Measurements from ENCODE around the gene OTOP3. TPM values are rescaled to one million over a fixed set of nuclear protein-coding genes. Genes with fewer than 3 reads are reported as not detected.

Gene OTOP3
- total RNA-seq, 1 donor from 2014 or later, result not detected

DNA sequence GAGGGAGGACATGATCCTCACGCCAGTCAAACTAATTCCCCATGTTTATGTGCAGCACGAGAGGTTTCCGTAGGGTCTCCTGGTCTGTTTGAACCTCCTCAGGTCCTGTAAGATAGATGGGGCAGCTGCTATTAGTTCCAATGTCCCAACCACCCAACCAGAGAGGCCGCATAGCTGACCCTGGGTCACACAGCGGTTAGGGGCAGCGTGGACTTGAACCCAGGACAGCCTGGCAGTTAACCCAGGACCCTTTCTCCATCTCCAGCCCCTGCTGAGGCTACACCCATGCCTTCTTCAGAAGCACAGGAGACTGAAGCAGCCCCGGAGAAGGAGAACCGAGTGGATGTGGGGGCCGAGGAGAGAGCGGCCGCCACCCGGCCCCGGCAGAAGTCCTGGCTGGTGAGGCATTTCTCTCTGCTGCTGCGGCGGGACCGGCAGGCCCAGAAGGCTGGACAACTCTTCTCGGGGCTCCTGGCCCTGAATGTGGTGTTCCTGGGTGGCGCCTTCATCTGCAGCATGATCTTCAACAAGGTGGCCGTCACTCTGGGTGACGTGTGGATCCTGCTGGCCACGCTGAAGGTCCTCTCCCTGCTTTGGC is 5.5 kb downstream of the OTOP3 start:
- DNase-seq, result no peak
- TF ChIP-seq, protein P1, sequence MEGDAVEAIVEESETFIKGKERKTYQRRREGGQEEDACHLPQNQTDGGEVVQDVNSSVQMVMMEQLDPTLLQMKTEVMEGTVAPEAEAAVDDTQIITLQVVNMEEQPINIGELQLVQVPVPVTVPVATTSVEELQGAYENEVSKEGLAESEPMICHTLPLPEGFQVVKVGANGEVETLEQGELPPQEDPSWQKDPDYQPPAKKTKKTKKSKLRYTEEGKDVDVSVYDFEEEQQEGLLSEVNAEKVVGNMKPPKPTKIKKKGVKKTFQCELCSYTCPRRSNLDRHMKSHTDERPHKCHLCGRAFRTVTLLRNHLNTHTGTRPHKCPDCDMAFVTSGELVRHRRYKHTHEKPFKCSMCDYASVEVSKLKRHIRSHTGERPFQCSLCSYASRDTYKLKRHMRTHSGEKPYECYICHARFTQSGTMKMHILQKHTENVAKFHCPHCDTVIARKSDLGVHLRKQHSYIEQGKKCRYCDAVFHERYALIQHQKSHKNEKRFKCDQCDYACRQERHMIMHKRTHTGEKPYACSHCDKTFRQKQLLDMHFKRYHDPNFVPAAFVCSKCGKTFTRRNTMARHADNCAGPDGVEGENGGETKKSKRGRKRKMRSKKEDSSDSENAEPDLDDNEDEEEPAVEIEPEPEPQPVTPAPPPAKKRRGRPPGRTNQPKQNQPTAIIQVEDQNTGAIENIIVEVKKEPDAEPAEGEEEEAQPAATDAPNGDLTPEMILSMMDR (IDR thresholded peaks at IDR 0.05; ENCODE audit: partially characterized antibody, unreplicated experiment), result no peak
- no peak overlapping the region for H3K4me3 Mint-ChIP-seq (ENCODE audit: unreplicated experiment)
- H3K36me3 Mint-ChIP-seq (ENCODE audit: unreplicated experiment), result no peaks in the 10 kb centered on the region
- peaks cover 30% of the 10 kb centered on the region for H3K27me3 Mint-ChIP-seq (ENCODE audit: unreplicated experiment)
- peaks cover 2% of the 10 kb centered on the region for H3K4me1 Mint-ChIP-seq (ENCODE audit: low read depth, unreplicated experiment)
- peaks cover 1% of the 10 kb centered on the region for H3K9me3 Mint-ChIP-seq (ENCODE audit: unreplicated experiment)
- no peak overlapping the region for H3K27ac Mint-ChIP-seq (ENCODE audit: unreplicated experiment)

GRCh38 chr17:74943808-74944522 is 8.3 kb downstream of the OTOP3 start:
- peaks cover 16% of the 10 kb centered on the region for H3K27me3 Mint-ChIP-seq (ENCODE audit: unreplicated experiment)
- H3K4me3 Mint-ChIP-seq (ENCODE audit: unreplicated experiment), result no peak overlapping the region
- no peak overlapping the region for H3K27ac Mint-ChIP-seq (ENCODE audit: unreplicated experiment)
- no peaks in the 10 kb centered on the region for H3K4me1 Mint-ChIP-seq (ENCODE audit: low read depth, unreplicated experiment)
- no peak for DNase-seq
- H3K9me3 Mint-ChIP-seq (ENCODE audit: unreplicated experiment), result peaks cover 1% of the 10 kb centered on the region
- TF ChIP-seq, protein P1 (IDR thresholded peaks at IDR 0.05; ENCODE audit: partially characterized antibody, unreplicated experiment), result no peak
- H3K36me3 Mint-ChIP-seq (ENCODE audit: unreplicated experiment), result no peaks in the 10 kb centered on the region

DNA sequence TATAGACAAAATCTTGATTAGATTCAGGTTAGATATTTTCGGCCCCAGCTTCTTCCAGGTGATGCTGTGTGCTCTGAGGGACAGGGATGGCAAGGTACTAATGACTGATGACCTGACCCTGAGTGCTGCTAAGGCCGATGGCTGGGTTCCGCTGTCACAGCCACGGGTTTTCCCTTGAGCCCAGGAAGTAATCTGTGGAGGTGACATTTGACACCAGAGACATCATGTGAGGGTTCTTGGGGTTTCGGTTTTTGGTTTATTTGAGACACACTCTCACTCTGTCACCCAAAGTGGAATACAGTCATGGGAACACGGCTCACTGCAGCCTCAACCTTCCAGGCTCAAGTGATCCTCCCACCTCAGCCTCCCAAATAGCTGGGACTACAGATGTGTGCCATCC is 9.8 kb downstream of the OTOP3 start:
- peaks cover 13% of the 10 kb centered on the region for H3K27me3 Mint-ChIP-seq (ENCODE audit: unreplicated experiment)
- no peaks in the 10 kb centered on the region for H3K4me1 Mint-ChIP-seq (ENCODE audit: low read depth, unreplicated experiment)
- H3K27ac Mint-ChIP-seq (ENCODE audit: unreplicated experiment), result no peak overlapping the region
- TF ChIP-seq, protein P1 (IDR thresholded peaks at IDR 0.05; ENCODE audit: partially characterized antibody, unreplicated experiment), result no peak
- DNase-seq, result no peak
- no peaks in the 10 kb centered on the region for H3K36me3 Mint-ChIP-seq (ENCODE audit: unreplicated experiment)
- H3K4me3 Mint-ChIP-seq (ENCODE audit: unreplicated experiment), result no peak overlapping the region
- H3K9me3 Mint-ChIP-seq (ENCODE audit: unreplicated experiment), result peaks cover 1% of the 10 kb centered on the region

DNA sequence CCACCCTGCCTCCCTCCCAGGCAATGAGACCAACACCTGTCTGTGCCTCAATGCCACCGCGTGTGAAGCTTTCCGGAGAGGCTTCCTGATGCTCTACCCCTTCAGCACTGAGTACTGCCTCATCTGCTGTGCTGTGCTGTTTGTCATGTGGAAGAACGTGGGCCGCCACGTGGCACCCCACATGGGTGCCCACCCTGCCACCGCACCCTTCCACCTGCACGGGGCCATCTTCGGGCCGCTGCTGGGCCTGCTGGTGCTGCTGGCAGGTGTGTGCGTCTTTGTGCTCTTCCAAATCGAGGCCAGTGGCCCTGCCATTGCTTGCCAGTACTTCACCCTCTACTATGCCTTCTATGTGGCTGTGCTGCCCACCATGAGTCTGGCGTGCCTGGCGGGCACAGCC is 10.9 kb downstream of the OTOP3 start:
- TF ChIP-seq, protein P1 (IDR thresholded peaks at IDR 0.05; ENCODE audit: partially characterized antibody, unreplicated experiment), result no peak
- H3K27ac Mint-ChIP-seq (ENCODE audit: unreplicated experiment), result no peak overlapping the region
- peaks cover 1% of the 10 kb centered on the region for H3K9me3 Mint-ChIP-seq (ENCODE audit: unreplicated experiment)
- no peaks in the 10 kb centered on the region for H3K36me3 Mint-ChIP-seq (ENCODE audit: unreplicated experiment)
- DNase-seq, result no peak
- H3K27me3 Mint-ChIP-seq (ENCODE audit: unreplicated experiment), result peaks cover 13% of the 10 kb centered on the region
- H3K4me1 Mint-ChIP-seq (ENCODE audit: low read depth, unreplicated experiment), result no peaks in the 10 kb centered on the region
- no peak overlapping the region for H3K4me3 Mint-ChIP-seq (ENCODE audit: unreplicated experiment)

Data from glutamatergic neuron (in vitro differentiated cells).